HG02798 (cell line): ENCODE measurements around the gene SENP1.

ENCODE experiments used
- ATAC-seq: cut with Tn5 transposase; IDR thresholded peaks from one replicate; pipeline ENCODE4 v1.9.1; 2021; ENCODE audit warnings: mild to moderate bottlenecking; ENCODE audit not compliant: unreplicated experiment, poor library complexity

SENP1 gene

GRCh38 chr12:48040354-48040753, 65.5 kb downstream of the SENP1 start:
- ATAC-seq: no peak

GRCh38 chr12:48039151-48039550, 66.7 kb downstream of the SENP1 start:
- no peak for ATAC-seq

- no peak for ATAC-seq
Observed at GRCh38 chr12:48038085-48038484, 67.8 kb downstream of the SENP1 start.

GRCh38 chr12:48037267-48037915, 68.5 kb downstream of the SENP1 start:
- no peak for ATAC-seq

GRCh38 chr12:48036818-48037217, 69.1 kb downstream of the SENP1 start:
- no peak for ATAC-seq

GRCh38 chr12:48034835-48035805, 70.8 kb downstream of the SENP1 start:
- ATAC-seq: no peak

- ATAC-seq: no peak
Observed at GRCh38 chr12:48033451-48033850, 72.4 kb downstream of the SENP1 start.

- no peak for ATAC-seq
Observed at GRCh38 chr12:48032597-48032996, 73.3 kb downstream of the SENP1 start.

GRCh38 chr12:48031135-48031960, 74.5 kb downstream of the SENP1 start:
- ATAC-seq: no peak

GRCh38 chr12:48030173-48030650, 75.7 kb downstream of the SENP1 start:
- ATAC-seq: no peak

GRCh38 chr12:48029491-48030172, 76.2 kb downstream of the SENP1 start:
- ATAC-seq: no peak

- no peak for ATAC-seq
Observed at GRCh38 chr12:48028541-48029431, 77.1 kb downstream of the SENP1 start.

- ATAC-seq: no peak
Observed at GRCh38 chr12:48027183-48028002, 78.5 kb downstream of the SENP1 start.

- no peak for ATAC-seq
Observed at GRCh38 chr12:48026060-48026827, 79.6 kb downstream of the SENP1 start.

- ATAC-seq: no peak
Observed at GRCh38 chr12:48025281-48025680, 80.6 kb downstream of the SENP1 start.

- ATAC-seq: no peak
Observed at GRCh38 chr12:48024735-48025134, 81.1 kb downstream of the SENP1 start.

GRCh38 chr12:48023386-48023785, 82.5 kb downstream of the SENP1 start:
- ATAC-seq: no peak
